ENCODE measurements around the gene BIN1.

DNA sequence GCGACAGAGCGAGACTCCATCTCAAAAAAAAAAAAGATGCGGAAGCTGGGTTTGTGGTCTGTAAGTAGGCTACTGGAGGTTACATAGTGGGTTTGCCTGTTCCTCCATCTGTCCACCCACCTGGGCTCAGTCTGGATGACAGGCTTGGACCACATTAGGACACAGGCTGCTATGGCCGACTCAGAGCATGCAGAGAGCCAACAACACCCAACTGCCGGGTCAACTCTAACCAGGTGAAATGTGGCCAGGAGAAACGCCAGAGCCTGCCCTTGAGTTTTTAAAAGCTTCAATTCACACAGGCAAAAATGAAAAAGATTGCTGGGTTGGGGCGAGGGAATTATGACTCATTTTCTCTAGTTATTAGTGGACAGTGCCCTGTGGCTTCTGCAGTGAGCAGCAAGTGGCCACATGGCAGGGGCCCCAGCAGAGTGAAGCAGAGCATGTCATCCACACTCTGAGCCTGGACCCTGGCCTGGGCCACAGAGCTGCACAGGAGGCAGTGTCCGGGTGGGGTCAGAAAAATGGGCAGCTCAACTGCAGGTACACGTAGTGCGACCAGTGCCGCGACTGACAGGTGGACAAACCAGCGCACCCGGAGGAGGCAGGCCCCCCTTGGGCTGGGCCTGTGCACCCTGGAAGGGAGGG lies 67.4 kb downstream of the BIN1 start:
- TF ChIP-seq, protein P1, sequence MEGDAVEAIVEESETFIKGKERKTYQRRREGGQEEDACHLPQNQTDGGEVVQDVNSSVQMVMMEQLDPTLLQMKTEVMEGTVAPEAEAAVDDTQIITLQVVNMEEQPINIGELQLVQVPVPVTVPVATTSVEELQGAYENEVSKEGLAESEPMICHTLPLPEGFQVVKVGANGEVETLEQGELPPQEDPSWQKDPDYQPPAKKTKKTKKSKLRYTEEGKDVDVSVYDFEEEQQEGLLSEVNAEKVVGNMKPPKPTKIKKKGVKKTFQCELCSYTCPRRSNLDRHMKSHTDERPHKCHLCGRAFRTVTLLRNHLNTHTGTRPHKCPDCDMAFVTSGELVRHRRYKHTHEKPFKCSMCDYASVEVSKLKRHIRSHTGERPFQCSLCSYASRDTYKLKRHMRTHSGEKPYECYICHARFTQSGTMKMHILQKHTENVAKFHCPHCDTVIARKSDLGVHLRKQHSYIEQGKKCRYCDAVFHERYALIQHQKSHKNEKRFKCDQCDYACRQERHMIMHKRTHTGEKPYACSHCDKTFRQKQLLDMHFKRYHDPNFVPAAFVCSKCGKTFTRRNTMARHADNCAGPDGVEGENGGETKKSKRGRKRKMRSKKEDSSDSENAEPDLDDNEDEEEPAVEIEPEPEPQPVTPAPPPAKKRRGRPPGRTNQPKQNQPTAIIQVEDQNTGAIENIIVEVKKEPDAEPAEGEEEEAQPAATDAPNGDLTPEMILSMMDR (IDR thresholded peaks at IDR 0.05; ENCODE audit: low read length): no peak
- TF ChIP-seq EZH2phosphoT487 (IDR thresholded peaks at IDR 0.05; ENCODE audit: low read length): no peak
- TF ChIP-seq EZH2 (optimal IDR thresholded peaks at IDR 0.05; ENCODE audit: low read depth, low read length): no peak
